GM19468 (cell line): ENCODE results near the gene ROBO2.

Experiments
- ATAC-seq: cut with Tn5 transposase; IDR thresholded peaks from one replicate; pipeline ENCODE4 v1.9.1; 2021; ENCODE audit warnings: mild to moderate bottlenecking, moderate library complexity, moderate number of reproducible peaks; ENCODE audit not compliant: unreplicated experiment; ENCODE audit errors: extremely low read depth

The ROBO2 gene

DNA sequence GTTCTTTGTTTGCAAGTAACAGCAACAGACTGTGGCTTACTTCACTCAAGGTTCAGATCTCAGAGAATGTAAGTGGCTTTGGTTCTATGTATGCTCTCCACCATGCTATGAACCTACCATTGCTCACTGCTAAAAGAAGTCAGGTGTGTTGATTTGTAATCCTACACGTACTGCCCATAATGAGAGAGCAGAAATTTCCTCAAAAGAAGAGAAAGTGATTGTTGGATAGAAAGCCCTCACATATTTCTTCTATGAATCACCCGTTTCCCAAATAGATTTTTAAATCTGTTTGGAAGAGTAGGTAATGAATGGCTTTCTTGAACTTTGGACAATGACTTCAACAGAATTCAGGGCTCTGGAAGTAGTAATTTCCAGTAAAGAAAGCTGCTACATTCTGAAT lies 565.4 kb downstream of the ROBO2 start:
- no peak for ATAC-seq

DNA sequence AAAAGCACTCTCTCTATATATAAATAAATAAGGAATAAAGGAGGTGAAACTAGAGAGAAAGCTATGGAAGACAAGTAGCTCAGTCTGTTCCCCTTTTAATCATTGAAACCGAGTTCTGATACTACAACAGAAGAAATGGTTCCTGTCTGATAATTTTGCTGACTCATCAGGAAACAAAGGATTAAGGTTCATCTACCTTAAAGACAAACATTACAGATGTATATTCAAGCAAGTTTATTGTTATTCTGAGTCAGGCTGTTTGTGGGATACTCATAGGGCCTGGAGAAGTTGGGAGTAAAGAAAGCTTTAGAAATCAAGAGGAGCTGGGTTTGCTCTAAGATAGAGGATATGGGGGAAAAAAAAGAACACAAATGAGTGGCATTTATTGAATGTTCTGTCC lies 566.0 kb downstream of the ROBO2 start:
- ATAC-seq = no peak

DNA sequence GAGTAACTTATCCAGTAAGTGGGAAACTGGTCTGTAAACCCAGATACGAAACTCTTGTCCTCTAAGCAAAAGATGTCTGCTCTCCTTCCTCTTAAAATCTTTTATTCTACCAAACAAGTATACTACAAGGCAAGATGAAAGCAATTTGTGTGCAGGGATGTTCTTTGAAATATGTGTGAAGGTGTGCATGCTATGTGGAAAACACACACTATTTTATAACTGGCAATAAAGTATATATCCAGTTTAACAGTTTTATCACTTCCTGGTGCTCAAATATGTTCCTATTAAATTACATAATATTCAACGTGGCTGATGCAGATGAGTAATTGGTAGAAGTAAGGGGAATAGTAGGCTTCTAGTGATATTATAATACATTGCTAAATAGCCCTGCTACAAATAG lies 566.5 kb downstream of the ROBO2 start:
- no peak for ATAC-seq

- ATAC-seq = no peak
These were observed 578.8 kb downstream of the ROBO2 start for GRCh38 chr3:77618686-77619085.

DNA sequence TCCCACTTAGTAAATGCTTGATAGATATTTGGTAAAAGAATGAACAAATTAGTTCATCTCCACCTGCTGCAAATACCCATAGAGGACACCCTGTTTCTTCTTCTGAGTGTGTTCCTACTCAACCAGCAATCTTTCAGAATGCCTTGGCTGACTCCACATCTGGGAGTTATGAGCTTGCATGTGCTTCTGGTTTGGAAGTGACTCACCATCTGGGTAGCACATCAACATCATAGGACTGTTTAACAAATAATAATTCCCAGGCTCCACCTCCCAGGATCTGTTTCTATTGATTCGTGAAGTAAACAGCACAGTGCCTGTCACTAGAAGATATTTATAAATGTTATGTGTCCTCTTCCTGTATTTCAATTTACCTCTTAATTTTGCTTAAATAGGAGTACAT lies 580.1 kb downstream of the ROBO2 start:
- ATAC-seq = no peak

DNA sequence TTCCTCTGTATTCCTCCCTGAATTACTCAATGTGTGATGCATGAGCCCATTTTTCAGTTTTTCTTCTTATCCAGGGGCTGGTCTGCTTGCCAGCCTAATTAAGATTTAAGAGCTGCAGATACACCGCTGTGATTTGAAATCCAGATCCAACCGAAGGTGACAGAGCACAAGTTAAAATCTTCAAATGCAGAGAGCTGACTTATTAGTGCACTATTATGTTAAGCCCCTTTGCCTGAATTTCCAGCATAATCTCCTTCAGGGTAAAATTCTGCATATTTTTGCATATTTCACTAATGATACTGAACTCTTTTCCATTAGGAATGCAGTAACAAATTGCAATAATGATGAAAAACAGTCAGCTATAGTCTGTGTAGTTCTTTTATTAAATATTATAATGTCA lies 583.6 kb downstream of the ROBO2 start:
- no peak for ATAC-seq

DNA sequence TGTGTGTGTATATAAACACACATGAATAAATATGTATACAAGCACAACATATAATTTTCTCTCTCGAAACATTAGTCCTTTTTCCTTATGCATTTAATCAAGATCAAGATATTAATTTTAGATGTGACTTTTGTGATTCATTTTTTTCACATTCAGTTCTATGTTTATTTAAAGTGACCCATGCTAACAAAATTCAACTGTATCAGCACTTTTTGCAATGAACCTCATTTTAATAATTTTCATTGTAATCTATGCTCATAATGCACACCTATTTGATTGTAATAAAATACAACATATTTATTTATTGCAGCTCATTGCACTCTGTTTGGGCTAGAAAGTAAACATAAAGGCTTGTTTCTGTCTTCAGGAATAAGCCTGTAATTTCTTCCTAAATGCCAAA lies 586.3 kb downstream of the ROBO2 start:
- ATAC-seq = no peak

DNA sequence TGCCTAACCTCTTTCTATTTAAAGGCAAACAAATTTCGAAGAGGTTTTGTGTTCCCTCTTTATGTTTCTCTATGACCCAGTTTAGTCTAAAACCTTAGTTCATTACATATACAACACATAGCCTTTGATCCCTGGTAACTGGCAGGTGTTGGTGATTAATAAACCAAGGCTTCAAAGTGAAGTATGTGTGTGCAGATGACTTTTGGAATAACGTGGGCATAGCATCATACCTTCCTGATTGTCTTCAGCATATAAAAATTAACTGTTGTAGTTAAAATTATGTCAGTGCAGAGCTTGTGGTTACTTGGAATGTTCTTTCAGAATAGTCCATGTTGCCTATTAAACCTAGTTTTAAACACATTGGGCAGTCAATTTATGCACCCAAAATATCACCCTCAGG lies 608.3 kb downstream of the ROBO2 start:
- no peak for ATAC-seq

GRCh38 chr3:77648664-77649063 lies 608.8 kb downstream of the ROBO2 start:
- no peak for ATAC-seq

GRCh38 chr3:77652624-77653023 lies 612.7 kb downstream of the ROBO2 start:
- ATAC-seq = no peak

DNA sequence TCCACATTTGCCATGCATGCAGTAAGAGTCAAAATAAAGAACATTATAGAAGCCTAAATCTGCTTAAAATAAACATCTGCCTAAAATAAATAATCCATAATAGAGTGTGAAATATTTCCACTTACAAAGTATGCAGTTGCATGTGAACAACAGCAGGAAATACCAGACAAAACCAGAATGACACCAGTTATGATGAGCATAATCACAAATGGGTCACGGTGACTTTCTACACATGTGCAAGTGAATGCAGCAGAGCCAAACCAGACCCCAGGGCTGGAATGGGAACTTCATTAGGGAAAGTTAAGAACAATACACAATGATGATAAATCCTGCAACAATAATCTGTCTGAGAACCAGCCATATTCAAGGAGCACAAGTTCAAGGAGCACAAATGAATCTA lies 615.5 kb downstream of the ROBO2 start:
- ATAC-seq = no peak

- ATAC-seq = no peak
These were observed 620.8 kb downstream of the ROBO2 start for GRCh38 chr3:77660718-77661117.

DNA sequence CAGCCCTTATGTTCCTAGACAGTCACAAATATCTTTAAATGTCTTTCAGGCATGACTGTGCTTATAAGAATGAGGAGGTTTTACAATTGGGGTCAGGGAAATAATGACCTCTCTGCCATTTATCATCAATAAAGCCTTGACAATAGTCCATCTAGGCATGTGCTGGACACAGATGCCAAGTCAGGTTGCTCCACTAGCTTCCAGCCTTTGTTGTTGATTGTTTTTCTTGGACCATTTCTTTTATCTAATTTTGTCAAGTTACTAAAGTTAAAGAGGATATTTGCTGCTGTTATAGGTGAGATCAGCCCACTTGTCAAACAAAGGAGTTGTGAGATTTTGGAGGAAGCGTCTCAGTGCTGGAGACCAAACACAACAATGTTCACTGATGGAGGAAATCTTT lies 628.0 kb downstream of the ROBO2 start:
- ATAC-seq = no peak

- ATAC-seq = no peak
These were observed 628.5 kb downstream of the ROBO2 start for GRCh38 chr3:77668376-77668775.

GRCh38 chr3:77672016-77672415 lies 632.1 kb downstream of the ROBO2 start:
- no peak for ATAC-seq

DNA sequence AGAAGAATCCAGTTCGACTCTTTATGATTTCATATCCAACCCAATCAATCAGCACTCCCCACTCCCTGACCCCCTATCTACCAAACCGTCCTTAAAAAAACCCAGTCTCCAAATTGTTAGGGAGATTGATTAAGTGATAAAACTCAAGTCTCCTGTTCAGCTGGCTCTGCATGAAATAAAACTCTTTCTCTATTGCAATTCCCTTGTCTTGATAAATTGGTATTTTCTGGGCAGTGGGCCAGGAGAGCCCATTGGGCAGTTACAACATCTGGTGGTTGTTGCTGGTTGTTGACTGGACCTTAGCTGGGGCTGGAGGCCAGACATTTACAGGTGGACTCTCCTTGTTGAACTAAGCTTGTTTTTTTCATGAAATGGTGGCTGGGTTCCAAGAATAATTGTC lies 642.3 kb downstream of the ROBO2 start:
- no peak for ATAC-seq

DNA sequence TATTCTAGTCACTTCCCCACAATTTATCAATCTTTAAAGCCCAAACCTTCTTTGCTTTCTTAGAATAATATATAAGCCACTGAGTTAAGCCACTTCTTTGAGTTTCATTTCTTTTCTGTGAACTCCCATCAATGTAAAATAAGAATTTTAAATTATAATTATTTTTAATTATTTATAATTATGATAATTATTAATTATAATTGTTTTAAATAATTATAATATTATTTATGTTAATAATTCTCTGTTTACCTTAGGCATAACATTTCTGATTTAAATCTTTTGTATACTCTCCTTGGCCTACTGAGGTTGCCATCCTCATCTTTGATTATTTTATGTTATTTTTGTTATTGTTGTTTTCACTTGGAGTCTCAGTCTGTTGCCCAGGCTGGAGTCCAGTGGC lies 644.2 kb downstream of the ROBO2 start:
- ATAC-seq = no peak

DNA sequence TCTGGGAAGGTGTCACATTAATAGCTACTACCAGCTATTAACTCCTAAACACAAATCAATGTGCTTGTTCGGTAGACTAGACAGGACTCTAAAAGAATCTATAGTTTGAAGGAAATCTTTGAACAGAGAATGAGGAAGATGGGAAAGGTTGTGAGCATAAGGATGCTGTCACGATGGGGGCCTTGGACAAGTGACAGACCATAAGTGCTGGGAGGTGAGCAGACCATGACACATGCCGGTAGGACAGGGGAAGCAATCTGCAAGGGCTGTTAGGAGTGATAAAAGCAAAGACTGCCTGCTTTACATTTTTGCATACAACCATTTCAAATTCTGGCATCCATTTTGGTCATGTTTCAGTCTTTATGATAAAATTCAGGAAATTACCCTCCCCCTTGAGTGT lies 645.8 kb downstream of the ROBO2 start:
- no peak for ATAC-seq

DNA sequence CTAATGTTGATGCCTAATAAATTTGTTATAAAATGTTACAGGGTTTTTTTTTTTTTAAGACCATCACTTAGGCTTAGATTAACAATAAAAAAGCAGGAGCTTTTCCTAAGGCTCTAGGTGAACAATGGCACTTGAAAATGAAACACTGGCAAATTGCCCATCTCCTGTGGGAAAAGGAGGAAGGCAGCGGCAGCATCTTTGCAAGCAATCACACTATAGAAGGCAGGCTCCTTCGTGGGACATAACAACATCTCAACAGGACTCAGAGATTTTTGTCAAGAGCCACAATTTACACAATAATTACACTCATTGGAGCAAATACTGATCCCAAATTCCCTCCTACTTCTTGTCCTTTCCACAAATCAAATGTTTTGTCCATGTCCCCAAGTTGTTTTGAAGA lies 646.7 kb downstream of the ROBO2 start:
- ATAC-seq = no peak

- no peak for ATAC-seq
These were observed 647.6 kb downstream of the ROBO2 start for GRCh38 chr3:77687545-77687944.

DNA sequence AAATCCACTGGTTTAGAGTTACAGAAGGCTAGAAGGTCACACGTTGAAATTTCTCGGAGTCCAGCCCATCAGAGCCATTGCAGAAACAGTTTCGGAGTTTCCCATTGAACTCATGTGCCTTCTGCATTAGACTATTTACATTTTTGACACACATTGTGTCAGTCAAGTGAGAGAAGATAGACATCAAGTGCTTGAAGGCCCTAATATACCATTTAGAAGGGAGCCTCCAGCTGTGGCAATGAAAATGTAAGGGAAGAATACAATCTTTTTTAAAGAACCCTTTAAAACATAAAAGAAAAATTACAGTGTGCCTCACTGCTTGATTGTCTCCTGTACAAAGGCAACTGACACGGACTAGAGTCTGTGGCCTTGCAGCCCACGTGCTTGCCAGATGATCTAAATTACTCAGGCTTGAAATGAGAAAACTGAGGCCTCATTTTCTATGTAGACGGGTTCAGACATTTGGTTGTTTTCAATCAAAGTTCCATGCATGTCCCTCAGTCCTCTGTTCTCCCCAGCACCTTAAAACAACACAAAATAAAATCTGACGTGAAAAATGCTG lies 650.5 kb downstream of the ROBO2 start:
- ATAC-seq = no peak

DNA sequence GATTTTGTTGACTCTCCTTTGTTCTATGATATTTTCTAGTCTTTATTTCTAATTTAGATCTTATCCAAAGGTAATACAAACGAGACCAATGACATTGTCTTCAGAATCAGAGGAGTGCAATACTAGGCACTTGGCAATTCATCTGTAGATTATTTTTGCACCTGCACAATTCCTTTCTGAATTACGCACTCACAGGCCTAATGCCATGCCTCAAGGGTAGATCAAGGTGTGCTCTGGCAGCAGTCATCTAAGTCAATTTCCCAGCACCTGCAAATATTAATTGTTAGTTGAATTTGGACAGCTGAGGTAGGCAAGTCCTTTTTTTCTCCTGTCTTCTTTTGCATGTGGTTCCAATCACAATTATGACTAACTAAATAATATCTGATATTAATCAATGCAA lies 653.2 kb downstream of the ROBO2 start:
- no peak for ATAC-seq

- no peak for ATAC-seq
These were observed 659.3 kb downstream of the ROBO2 start for GRCh38 chr3:77699125-77699691.
